Fibroblast of lung (primary cell): ENCODE data around the gene ADRA1B. TPM values are rescaled to one million over a fixed set of nuclear protein-coding genes. Genes with fewer than 3 reads are reported as not detected.
A peak's percentile ranks its signal among the peaks of the same experiment; 100 is the strongest.

Experiments
- DNase-seq, 2 donors: peaks; one replicate each; pipeline versions ENCODE4 v3.0.0 to v3.0.0-alpha.2; 2010; ENCODE audit warnings: low read depth in 2 of 2
- H2AFZ ChIP-seq: 2 replicates; pipeline ENCODE4 v1.5.1; 2012; ENCODE audit warnings: low read length, control low read depth, inconsistent platforms
- H3K27ac ChIP-seq: 2 replicates; pipeline ENCODE4 v1.5.1; 2011; ENCODE audit warnings: low read length, control low read depth; ENCODE audit not compliant: insufficient read depth
- H3K27me3 ChIP-seq: 2 replicates; pipeline ENCODE4 v1.5.1; 2011; ENCODE audit warnings: mild to moderate bottlenecking, low read length; ENCODE audit not compliant: control insufficient read depth, insufficient read depth
- H3K36me3 ChIP-seq: 2 replicates; pipeline ENCODE4 v1.5.1; 2011; ENCODE audit warnings: low read length; ENCODE audit not compliant: control insufficient read depth, insufficient read depth
- H3K4me1 ChIP-seq: 2 replicates; pipeline ENCODE4 v1.5.1; 2011; ENCODE audit warnings: low read length; ENCODE audit not compliant: control insufficient read depth, insufficient read depth; ENCODE audit errors: extremely low read depth
- H3K4me2 ChIP-seq: 2 replicates; pipeline ENCODE4 v1.5.1; 2011; ENCODE audit warnings: low read length, control low read depth; ENCODE audit not compliant: insufficient read depth; ENCODE audit errors: extremely low read depth
- H3K4me3 ChIP-seq, 4 experiments: fragments of 200-600 bp in 1 of 4; sonication (generic) in 1 of 4; replicated peaks in 1 of 4; 2 replicates each; pipeline ENCODE4 v1.5.1; 2011 to 2016; ENCODE audit warnings: low read length in 4 of 4, low read depth in 3 of 4, mild to moderate bottlenecking in 3 of 4, control low read depth in 2 of 4, inconsistent platforms in 1 of 4, mixed read lengths in 1 of 4; ENCODE audit not compliant: insufficient read depth in 1 of 4; ENCODE audit errors: control extremely low read depth in 1 of 4
- H3K79me2 ChIP-seq: 2 replicates; pipeline ENCODE4 v1.5.1; 2012; ENCODE audit warnings: mild to moderate bottlenecking, low read length, inconsistent platforms; ENCODE audit not compliant: control insufficient read depth, insufficient read depth
- H3K9ac ChIP-seq: 2 replicates; pipeline ENCODE4 v1.5.1; 2011; ENCODE audit warnings: mild to moderate bottlenecking, low read length, control low read depth; ENCODE audit not compliant: insufficient read depth
- H3K9me3 ChIP-seq: 2 replicates; pipeline ENCODE4 v1.5.1; 2012; ENCODE audit warnings: low read depth, low read length; ENCODE audit not compliant: control insufficient read depth, insufficient read depth
- H4K20me1 ChIP-seq: 2 replicates; pipeline ENCODE4 v1.5.1; 2011; ENCODE audit warnings: low read length; ENCODE audit not compliant: control insufficient read depth, insufficient read depth; ENCODE audit errors: extremely low read depth
- EZH2 ChIP-seq: IDR thresholded peaks from 2 replicates; pipeline ENCODE4 v1.5.1; 2012; ENCODE audit warnings: low read length, control low read depth, mild to moderate bottlenecking; ENCODE audit errors: missing control alignments
- polyA plus RNA-seq, 2 donors: library from polyadenylated mRNA; depleted of rRNA in 1 of 2; stranded (reverse) in 1 of 2; unstranded in 1 of 2; fragments of >200 nt; gene quantifications; 2 replicates each; pipeline ENCODE4 v1.2.1, GENCODE V29; 2011 to 2012; ENCODE audit warnings: missing spikeins in 1 of 2
- total RNA-seq: library from RNA; depleted of rRNA; stranded (reverse); fragments of >200 nt; gene quantifications from 2 replicates; pipeline ENCODE4 v1.2.1, GENCODE V29; 2014
- TF ChIP-seq, protein P1 (sequence below), 2 donors: IDR thresholded peaks in 1 of 2; conservative IDR thresholded peaks in 1 of 2; 1 replicate in 1 of 2; 2 replicates in 1 of 2; pipeline ENCODE4 v1.5.1; 2011 to 2012; ENCODE audit warnings: low read length in 2 of 2, control low read depth in 1 of 2, inconsistent platforms in 1 of 2, low read depth in 1 of 2, mild to moderate bottlenecking in 1 of 2

Gene ADRA1B
- total and polyA plus RNA-seq, 2 donors (not counting 1 experiment from before 2014, with no cell fraction given), result 0.99 to 1.7 TPM

DNA sequence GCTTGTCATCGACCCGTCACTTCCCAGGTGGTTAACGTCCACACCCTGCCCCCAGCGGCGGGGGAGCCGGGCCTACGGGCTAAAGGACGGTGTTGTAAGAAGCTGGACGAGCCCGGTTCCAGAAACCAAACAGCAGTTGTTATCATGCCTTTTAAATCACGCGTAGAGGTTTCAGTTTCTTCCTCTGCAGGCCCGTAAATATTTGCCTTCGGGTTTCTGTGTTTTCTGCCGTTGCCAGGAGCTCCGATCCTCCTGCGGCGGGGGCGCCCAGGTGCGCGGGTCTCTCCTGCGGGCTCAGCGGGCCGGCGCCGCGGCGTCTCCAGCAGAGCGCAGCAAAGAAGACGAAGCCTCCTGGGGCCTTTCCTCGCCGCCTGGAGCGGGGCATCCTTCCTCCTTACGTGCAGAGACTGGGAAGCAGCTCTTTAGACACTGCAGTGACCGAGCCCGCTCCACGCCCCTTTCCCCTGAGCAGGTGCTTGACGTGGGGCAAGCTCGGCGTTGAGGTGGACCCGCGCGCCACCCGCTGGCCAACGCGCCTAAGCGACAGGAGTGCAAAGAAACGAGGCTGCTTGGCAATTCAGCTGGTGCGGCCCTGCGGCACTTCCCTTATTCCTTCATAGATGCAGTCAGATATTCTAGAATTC lies 70.9 kb downstream of the ADRA1B start:
- peaks cover 4% of the 10 kb centered on the region for H3K27me3 ChIP-seq
- H3K4me1 ChIP-seq, result no peaks in the 10 kb centered on the region
- no peaks in the 10 kb centered on the region for H4K20me1 ChIP-seq

GRCh38 chr5:159990506-159990905 lies 74.2 kb downstream of the ADRA1B start:
- TF ChIP-seq, protein P1, sequence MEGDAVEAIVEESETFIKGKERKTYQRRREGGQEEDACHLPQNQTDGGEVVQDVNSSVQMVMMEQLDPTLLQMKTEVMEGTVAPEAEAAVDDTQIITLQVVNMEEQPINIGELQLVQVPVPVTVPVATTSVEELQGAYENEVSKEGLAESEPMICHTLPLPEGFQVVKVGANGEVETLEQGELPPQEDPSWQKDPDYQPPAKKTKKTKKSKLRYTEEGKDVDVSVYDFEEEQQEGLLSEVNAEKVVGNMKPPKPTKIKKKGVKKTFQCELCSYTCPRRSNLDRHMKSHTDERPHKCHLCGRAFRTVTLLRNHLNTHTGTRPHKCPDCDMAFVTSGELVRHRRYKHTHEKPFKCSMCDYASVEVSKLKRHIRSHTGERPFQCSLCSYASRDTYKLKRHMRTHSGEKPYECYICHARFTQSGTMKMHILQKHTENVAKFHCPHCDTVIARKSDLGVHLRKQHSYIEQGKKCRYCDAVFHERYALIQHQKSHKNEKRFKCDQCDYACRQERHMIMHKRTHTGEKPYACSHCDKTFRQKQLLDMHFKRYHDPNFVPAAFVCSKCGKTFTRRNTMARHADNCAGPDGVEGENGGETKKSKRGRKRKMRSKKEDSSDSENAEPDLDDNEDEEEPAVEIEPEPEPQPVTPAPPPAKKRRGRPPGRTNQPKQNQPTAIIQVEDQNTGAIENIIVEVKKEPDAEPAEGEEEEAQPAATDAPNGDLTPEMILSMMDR (conservative IDR thresholded peaks at IDR 0.05 in 1 of 2, IDR thresholded peaks at IDR 0.05 in 1 of 2; ENCODE audit: low read depth in 1 of 2, low read length in 2 of 2), result no peak
- no peak for TF ChIP-seq EZH2
- peak in 1 of 2 donors; percentile 29 for DNase-seq
- H3K36me3 ChIP-seq, result no peaks in the 10 kb centered on the region

More for the DNA sequence above, 70.9 kb downstream of the ADRA1B start:
- DNase-seq, result peak; percentile 57 to 60
- Histone ChIP-seq H3K4me3 (peak overlapping the region; percentile 40 to 64 (median 53)), H3K9me3 (no peaks in the 10 kb centered on the region), H3K9ac (no peak overlapping the region), H3K27ac (no peak overlapping the region), H3K4me2 (peak overlapping the region; percentile 79), H3K79me2 (no peaks in the 10 kb centered on the region), H3K36me3 (no peaks in the 10 kb centered on the region), H2AFZ (peak overlapping the region; percentile 52)
- TF ChIP-seq, protein P1 (conservative IDR thresholded peaks at IDR 0.05 in 1 of 2, IDR thresholded peaks at IDR 0.05 in 1 of 2; ENCODE audit: low read depth in 1 of 2, low read length in 2 of 2), result peak; percentile 68 to 69
- TF ChIP-seq EZH2, result no peak

GRCh38 chr5:159992566-159992965 lies 76.3 kb downstream of the ADRA1B start:
- no peaks in the 10 kb centered on the region for H4K20me1 ChIP-seq
- H3K4me2 ChIP-seq, result no peak overlapping the region
- H3K4me1 ChIP-seq, result no peaks in the 10 kb centered on the region
- no peaks in the 10 kb centered on the region for H3K36me3 ChIP-seq
- H3K4me3 ChIP-seq, result no peak overlapping the region
- H3K9ac ChIP-seq, result no peak overlapping the region
- no peak for TF ChIP-seq EZH2
- TF ChIP-seq, protein P1 (conservative IDR thresholded peaks at IDR 0.05 in 1 of 2, IDR thresholded peaks at IDR 0.05 in 1 of 2; ENCODE audit: low read depth in 1 of 2, low read length in 2 of 2), result no peak
- no peak for DNase-seq
- H3K9me3 ChIP-seq, result no peaks in the 10 kb centered on the region
- H3K27ac ChIP-seq, result no peak overlapping the region
- peaks cover 4% of the 10 kb centered on the region for H3K27me3 ChIP-seq
- H2AFZ ChIP-seq, result no peak overlapping the region
- no peaks in the 10 kb centered on the region for H3K79me2 ChIP-seq

More at GRCh38 chr5:159990506-159990905, 74.2 kb downstream of the ADRA1B start:
- Histone ChIP-seq H2AFZ (no peak overlapping the region), H3K9ac (no peak overlapping the region), H3K79me2 (no peaks in the 10 kb centered on the region), H3K4me3 (no peak overlapping the region), H3K27me3 (peaks cover 4% of the 10 kb centered on the region), H3K4me2 (no peak overlapping the region), H4K20me1 (no peaks in the 10 kb centered on the region), H3K9me3 (no peaks in the 10 kb centered on the region), H3K27ac (no peak overlapping the region), H3K4me1 (no peaks in the 10 kb centered on the region)
